Measurements from ENCODE around the gene LIN9.
"Not testable (repeated sequence)": the region's sequence is repeated elsewhere in the genome, so short reads cannot be mapped to it uniquely, and the experiment has no call there.

Gene LIN9

DNA sequence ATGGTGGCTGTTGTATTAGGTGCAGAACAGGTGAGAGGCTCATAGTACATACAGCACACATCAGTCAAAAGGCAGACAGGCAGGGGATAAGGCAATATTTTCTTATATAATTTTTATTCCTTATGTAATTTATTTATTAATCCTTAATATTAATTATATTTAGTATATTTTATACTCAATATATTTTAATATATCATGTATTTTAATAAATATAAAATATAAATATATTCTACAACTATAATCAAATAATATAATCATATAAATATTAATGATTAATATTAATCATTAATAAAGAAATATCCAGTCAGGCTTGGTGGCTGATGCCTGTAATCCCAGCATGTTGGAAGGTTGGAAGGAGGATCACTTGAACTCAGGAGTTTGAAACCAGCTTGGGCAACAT lies 104.8 kb downstream of the LIN9 start:
- no peaks in the 10 kb centered on the region for H4K20me1 ChIP-seq (ENCODE audit: control insufficient read depth, insufficient read depth, low read depth, low read length)
- no peaks in the 10 kb centered on the region for H3K79me2 ChIP-seq (ENCODE audit: control insufficient read depth, low read length)
- no peaks in the 10 kb centered on the region for H3K9me2 ChIP-seq (replicated peaks; ENCODE audit: control insufficient read depth, low read length)
- TF ChIP-seq, protein P1, sequence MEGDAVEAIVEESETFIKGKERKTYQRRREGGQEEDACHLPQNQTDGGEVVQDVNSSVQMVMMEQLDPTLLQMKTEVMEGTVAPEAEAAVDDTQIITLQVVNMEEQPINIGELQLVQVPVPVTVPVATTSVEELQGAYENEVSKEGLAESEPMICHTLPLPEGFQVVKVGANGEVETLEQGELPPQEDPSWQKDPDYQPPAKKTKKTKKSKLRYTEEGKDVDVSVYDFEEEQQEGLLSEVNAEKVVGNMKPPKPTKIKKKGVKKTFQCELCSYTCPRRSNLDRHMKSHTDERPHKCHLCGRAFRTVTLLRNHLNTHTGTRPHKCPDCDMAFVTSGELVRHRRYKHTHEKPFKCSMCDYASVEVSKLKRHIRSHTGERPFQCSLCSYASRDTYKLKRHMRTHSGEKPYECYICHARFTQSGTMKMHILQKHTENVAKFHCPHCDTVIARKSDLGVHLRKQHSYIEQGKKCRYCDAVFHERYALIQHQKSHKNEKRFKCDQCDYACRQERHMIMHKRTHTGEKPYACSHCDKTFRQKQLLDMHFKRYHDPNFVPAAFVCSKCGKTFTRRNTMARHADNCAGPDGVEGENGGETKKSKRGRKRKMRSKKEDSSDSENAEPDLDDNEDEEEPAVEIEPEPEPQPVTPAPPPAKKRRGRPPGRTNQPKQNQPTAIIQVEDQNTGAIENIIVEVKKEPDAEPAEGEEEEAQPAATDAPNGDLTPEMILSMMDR (IDR thresholded peaks at IDR 0.05; ENCODE audit: low read depth, low read length, poor library complexity, severe bottlenecking): no peak
- no peak for TF ChIP-seq EZH2phosphoT487 (IDR thresholded peaks at IDR 0.05; ENCODE audit: borderline replicate concordance, low read length)
- no peak overlapping the region for H3K4me3 ChIP-seq (ENCODE audit: low read length)
- H3K4me1 ChIP-seq (ENCODE audit: control insufficient read depth, low read length): peaks cover 42% of the 10 kb centered on the region
- 0 out of 2 replicates have a peak, but pooled peaks cover 3% of the 10 kb centered on the region for H3F3A ChIP-seq (ENCODE audit: control insufficient read depth, insufficient read depth)
- H3K4me2 ChIP-seq (ENCODE audit: low read length): no peak overlapping the region
- no peaks in the 10 kb centered on the region for H3K36me3 ChIP-seq (ENCODE audit: control insufficient read depth, low read length)
- H3K9me3 ChIP-seq (ENCODE audit: control insufficient read depth, insufficient read depth, low read length): no peaks in the 10 kb centered on the region
- H3K27ac ChIP-seq (ENCODE audit: low read depth, low read length): no peak overlapping the region
- no peaks in the 10 kb centered on the region for H3K27me3 ChIP-seq (ENCODE audit: control insufficient read depth, low read length)

DNA sequence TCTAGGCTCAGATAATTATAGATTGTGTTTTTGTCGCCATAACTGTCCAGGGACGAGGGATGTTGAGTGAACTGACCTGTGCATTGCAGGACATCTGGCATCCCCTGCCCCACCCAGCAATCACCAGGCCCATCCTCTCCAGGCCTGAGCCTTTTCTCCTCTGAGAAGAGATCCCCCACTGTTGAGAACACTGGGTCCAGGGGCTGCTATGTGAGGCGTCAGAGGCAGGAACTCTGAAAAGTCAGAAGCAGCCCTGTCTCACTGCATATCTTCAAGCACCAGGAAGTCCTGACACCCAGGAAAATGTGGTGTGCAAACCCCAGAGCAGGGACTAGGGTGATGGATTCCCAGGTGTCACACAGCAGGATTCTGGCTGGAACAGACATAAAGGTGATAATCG lies 105.3 kb downstream of the LIN9 start:
- no peaks in the 10 kb centered on the region for H3K79me2 ChIP-seq (ENCODE audit: control insufficient read depth, low read length)
- H3K9me3 ChIP-seq (ENCODE audit: control insufficient read depth, insufficient read depth, low read length): no peaks in the 10 kb centered on the region
- no peak overlapping the region for H3K27ac ChIP-seq (ENCODE audit: low read depth, low read length)
- H3K4me2 ChIP-seq (ENCODE audit: low read length): no peak overlapping the region
- H3K4me3 ChIP-seq (ENCODE audit: low read length): no peak overlapping the region
- H4K20me1 ChIP-seq (ENCODE audit: control insufficient read depth, insufficient read depth, low read depth, low read length): no peaks in the 10 kb centered on the region
- no peaks in the 10 kb centered on the region for H3K27me3 ChIP-seq (ENCODE audit: control insufficient read depth, low read length)
- H3F3A ChIP-seq (ENCODE audit: control insufficient read depth, insufficient read depth): 0 out of 2 replicates have a peak, but pooled peaks cover 3% of the 10 kb centered on the region
- TF ChIP-seq EZH2phosphoT487 (IDR thresholded peaks at IDR 0.05; ENCODE audit: borderline replicate concordance, low read length): no peak
- TF ChIP-seq, protein P1 (IDR thresholded peaks at IDR 0.05; ENCODE audit: low read depth, low read length, poor library complexity, severe bottlenecking): no peak
- H3K4me1 ChIP-seq (ENCODE audit: control insufficient read depth, low read length): peaks cover 42% of the 10 kb centered on the region
- H3K36me3 ChIP-seq (ENCODE audit: control insufficient read depth, low read length): no peaks in the 10 kb centered on the region
- H3K9me2 ChIP-seq (replicated peaks; ENCODE audit: control insufficient read depth, low read length): no peaks in the 10 kb centered on the region

DNA sequence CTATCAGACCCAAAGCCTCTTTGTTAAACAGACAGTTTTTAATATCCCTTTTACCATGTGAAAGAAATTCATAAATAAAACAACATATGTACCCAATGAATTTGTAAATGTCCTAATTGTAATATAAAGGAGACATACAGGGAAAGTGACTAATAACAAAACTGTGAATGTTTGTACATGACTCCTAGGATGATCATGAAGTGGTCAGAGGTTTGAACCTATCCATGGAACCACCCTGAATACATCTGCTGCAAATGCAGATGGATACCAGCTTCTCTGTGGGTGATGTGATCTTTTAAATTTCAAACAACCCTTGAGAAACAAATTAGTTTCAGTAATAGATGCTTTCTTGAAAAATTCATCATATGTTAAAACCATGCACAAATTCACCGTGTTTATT lies 105.7 kb downstream of the LIN9 start:
- H4K20me1 ChIP-seq (ENCODE audit: control insufficient read depth, insufficient read depth, low read depth, low read length): no peaks in the 10 kb centered on the region
- H3K36me3 ChIP-seq (ENCODE audit: control insufficient read depth, low read length): no peaks in the 10 kb centered on the region
- no peak overlapping the region for H3K27ac ChIP-seq (ENCODE audit: low read depth, low read length)
- H3K9me3 ChIP-seq (ENCODE audit: control insufficient read depth, insufficient read depth, low read length): no peaks in the 10 kb centered on the region
- 0 out of 2 replicates have a peak, but pooled peaks cover 3% of the 10 kb centered on the region for H3F3A ChIP-seq (ENCODE audit: control insufficient read depth, insufficient read depth)
- H3K9me2 ChIP-seq (replicated peaks; ENCODE audit: control insufficient read depth, low read length): no peaks in the 10 kb centered on the region
- no peaks in the 10 kb centered on the region for H3K79me2 ChIP-seq (ENCODE audit: control insufficient read depth, low read length)
- H3K27me3 ChIP-seq (ENCODE audit: control insufficient read depth, low read length): no peaks in the 10 kb centered on the region
- peak overlapping the region; percentile 55; the same call in 1 of the 2 replicates for H3K4me2 ChIP-seq (ENCODE audit: low read length)
- TF ChIP-seq, protein P1 (IDR thresholded peaks at IDR 0.05; ENCODE audit: low read depth, low read length, poor library complexity, severe bottlenecking): no peak
- no peak for TF ChIP-seq EZH2phosphoT487 (IDR thresholded peaks at IDR 0.05; ENCODE audit: borderline replicate concordance, low read length)
- H3K4me3 ChIP-seq (ENCODE audit: low read length): no peak overlapping the region
- H3K4me1 ChIP-seq (ENCODE audit: control insufficient read depth, low read length): peaks cover 42% of the 10 kb centered on the region

GRCh38 chr1:226202666-226203065 lies 106.3 kb downstream of the LIN9 start:
- peak overlapping the region; percentile 31; the same call in 1 of the 2 replicates for H3K4me3 ChIP-seq (ENCODE audit: low read length)
- H3K9me2 ChIP-seq (replicated peaks; ENCODE audit: control insufficient read depth, low read length); H3K36me3 ChIP-seq (ENCODE audit: control insufficient read depth, low read length); H4K20me1 ChIP-seq (ENCODE audit: control insufficient read depth, insufficient read depth, low read depth, low read length); H3K79me2 ChIP-seq (ENCODE audit: control insufficient read depth, low read length); H3K27ac ChIP-seq (ENCODE audit: low read depth, low read length); H3K9me3 ChIP-seq (ENCODE audit: control insufficient read depth, insufficient read depth, low read length); H3K27me3 ChIP-seq (ENCODE audit: control insufficient read depth, low read length); H3F3A ChIP-seq (ENCODE audit: control insufficient read depth, insufficient read depth): not testable (repeated sequence)
- peak overlapping the region; percentile 55 for H3K4me2 ChIP-seq (ENCODE audit: low read length)
- peaks cover 42% of the 10 kb centered on the region for H3K4me1 ChIP-seq (ENCODE audit: control insufficient read depth, low read length)
